ENCODE data around the gene USP5.
"Not testable (repeated sequence)": the region's sequence is repeated elsewhere in the genome, so short reads cannot be mapped to it uniquely, and the experiment has no call there.

The USP5 gene

GRCh38 chr12:6871052-6871957, 19.4 kb downstream of the USP5 start:
- TF ChIP-seq EZH2phosphoT487 (IDR thresholded peaks at IDR 0.05; ENCODE audit: borderline replicate concordance, low read length) (no peak), CTCF (IDR thresholded peaks at IDR 0.05; ENCODE audit: low read depth, low read length, poor library complexity, severe bottlenecking) (no peak)
- Histone ChIP-seq H3K4me2 (ENCODE audit: low read length) (peak overlapping the region; percentile 88), H3K79me2 (ENCODE audit: control insufficient read depth, low read length) (peaks cover 40% of the 10 kb centered on the region), H3K36me3 (ENCODE audit: control insufficient read depth, low read length) (peaks cover 69% of the 10 kb centered on the region), H3F3A (ENCODE audit: control insufficient read depth, insufficient read depth) (peaks cover 34% of the 10 kb centered on the region), H3K27ac (ENCODE audit: low read depth, low read length) (peak overlapping the region; percentile 42), H3K9me3 (ENCODE audit: control insufficient read depth, insufficient read depth, low read length) (no peaks in the 10 kb centered on the region), H4K20me1 (ENCODE audit: control insufficient read depth, insufficient read depth, low read depth, low read length) (peaks cover 24% of the 10 kb centered on the region), H3K9me2 (replicated peaks; ENCODE audit: control insufficient read depth, low read length) (no peaks in the 10 kb centered on the region), H3K27me3 (ENCODE audit: control insufficient read depth, low read length) (no peaks in the 10 kb centered on the region; the same call in 1 of the 2 replicates), H3K4me1 (ENCODE audit: control insufficient read depth, low read length) (peaks cover 55% of the 10 kb centered on the region), H3K4me3 (ENCODE audit: low read length) (peak overlapping the region; percentile 78)

GRCh38 chr12:6872073-6873048, 20.4 kb downstream of the USP5 start:
- peaks cover 66% of the 10 kb centered on the region for H3K36me3 ChIP-seq (ENCODE audit: control insufficient read depth, low read length)
- no peaks in the 10 kb centered on the region for H3K9me2 ChIP-seq (replicated peaks; ENCODE audit: control insufficient read depth, low read length)
- no peaks in the 10 kb centered on the region for H3K9me3 ChIP-seq (ENCODE audit: control insufficient read depth, insufficient read depth, low read length)
- no peaks in the 10 kb centered on the region; the same call in 1 of the 2 replicates for H3K27me3 ChIP-seq (ENCODE audit: control insufficient read depth, low read length)
- peaks cover 46% of the 10 kb centered on the region for H3K4me1 ChIP-seq (ENCODE audit: control insufficient read depth, low read length)
- H4K20me1 ChIP-seq (ENCODE audit: control insufficient read depth, insufficient read depth, low read depth, low read length), result peaks cover 24% of the 10 kb centered on the region
- H3K4me2 ChIP-seq (ENCODE audit: low read length), result peak overlapping the region; percentile 88
- H3K27ac ChIP-seq (ENCODE audit: low read depth, low read length), result peak overlapping the region; percentile 61
- peaks cover 34% of the 10 kb centered on the region for H3K79me2 ChIP-seq (ENCODE audit: control insufficient read depth, low read length)
- peak overlapping the region; percentile 78 for H3K4me3 ChIP-seq (ENCODE audit: low read length)
- peaks cover 34% of the 10 kb centered on the region for H3F3A ChIP-seq (ENCODE audit: control insufficient read depth, insufficient read depth)
- TF ChIP-seq EZH2phosphoT487 (IDR thresholded peaks at IDR 0.05; ENCODE audit: borderline replicate concordance, low read length), result no peak
- TF ChIP-seq CTCF (IDR thresholded peaks at IDR 0.05; ENCODE audit: low read depth, low read length, poor library complexity, severe bottlenecking), result peak; percentile 92

- Histone ChIP-seq H3K9me3 (ENCODE audit: control insufficient read depth, insufficient read depth, low read length) (no peaks in the 10 kb centered on the region), H3K36me3 (ENCODE audit: control insufficient read depth, low read length) (peaks cover 58% of the 10 kb centered on the region), H3K27ac (ENCODE audit: low read depth, low read length) (peak within 1 kb of the TSS; percentile 61), H3K4me3 (ENCODE audit: low read length) (peak within 1 kb of the TSS; percentile 78), H4K20me1 (ENCODE audit: control insufficient read depth, insufficient read depth, low read depth, low read length) (peaks cover 20% of the 10 kb centered on the region), H3K79me2 (ENCODE audit: control insufficient read depth, low read length) (peaks cover 24% of the 10 kb centered on the region), H3K4me1 (ENCODE audit: control insufficient read depth, low read length) (peaks cover 46% of the 10 kb centered on the region), H3F3A (ENCODE audit: control insufficient read depth, insufficient read depth) (peaks cover 32% of the 10 kb centered on the region), H3K9me2 (replicated peaks; ENCODE audit: control insufficient read depth, low read length) (no peaks in the 10 kb centered on the region), H3K4me2 (ENCODE audit: low read length) (peak within 1 kb of the TSS; percentile 88), H3K27me3 (ENCODE audit: control insufficient read depth, low read length) (no peaks in the 10 kb centered on the region; the same call in 1 of the 2 replicates)
- no peak for TF ChIP-seq CTCF (IDR thresholded peaks at IDR 0.05; ENCODE audit: low read depth, low read length, poor library complexity, severe bottlenecking)
- no peak for TF ChIP-seq EZH2phosphoT487 (IDR thresholded peaks at IDR 0.05; ENCODE audit: borderline replicate concordance, low read length)
These were observed 21.4 kb downstream of the USP5 start, which contains the start of gene SPSB2 for GRCh38 chr12:6873094-6874014. SPSB2 (minus strand) TSS chr12:6873303; CDS start chr12:6872901, 402 bp downstream.

- Histone ChIP-seq H3K4me3 (ENCODE audit: low read length) (peak overlapping the region; percentile 78), H3F3A (ENCODE audit: control insufficient read depth, insufficient read depth) (peaks cover 28% of the 10 kb centered on the region), H3K79me2 (ENCODE audit: control insufficient read depth, low read length) (peaks cover 17% of the 10 kb centered on the region), H4K20me1 (ENCODE audit: control insufficient read depth, insufficient read depth, low read depth, low read length) (peaks cover 14% of the 10 kb centered on the region), H3K4me2 (ENCODE audit: low read length) (peak overlapping the region; percentile 88), H3K4me1 (ENCODE audit: control insufficient read depth, low read length) (peaks cover 42% of the 10 kb centered on the region), H3K36me3 (ENCODE audit: control insufficient read depth, low read length) (peaks cover 51% of the 10 kb centered on the region)
- H3K27me3 ChIP-seq (ENCODE audit: control insufficient read depth, low read length); H3K9me2 ChIP-seq (replicated peaks; ENCODE audit: control insufficient read depth, low read length); H3K27ac ChIP-seq (ENCODE audit: low read depth, low read length); H3K9me3 ChIP-seq (ENCODE audit: control insufficient read depth, insufficient read depth, low read length): not testable (repeated sequence)
These were observed 22.0 kb downstream of the USP5 start for GRCh38 chr12:6874015-6874368.
